COLO668 (cell line): Measurements from ENCODE around the gene U2SURP.

Source experiments
- DNase-seq: peaks from one replicate; lab custom pipeline; 2025; ENCODE audit not compliant: unreplicated experiment; lab: John Stamatoyannopoulos, UW

Gene U2SURP

GRCh38 chr3:143099210-143099609 lies 97.8 kb downstream of the U2SURP start:
- no peak for DNase-seq

DNA sequence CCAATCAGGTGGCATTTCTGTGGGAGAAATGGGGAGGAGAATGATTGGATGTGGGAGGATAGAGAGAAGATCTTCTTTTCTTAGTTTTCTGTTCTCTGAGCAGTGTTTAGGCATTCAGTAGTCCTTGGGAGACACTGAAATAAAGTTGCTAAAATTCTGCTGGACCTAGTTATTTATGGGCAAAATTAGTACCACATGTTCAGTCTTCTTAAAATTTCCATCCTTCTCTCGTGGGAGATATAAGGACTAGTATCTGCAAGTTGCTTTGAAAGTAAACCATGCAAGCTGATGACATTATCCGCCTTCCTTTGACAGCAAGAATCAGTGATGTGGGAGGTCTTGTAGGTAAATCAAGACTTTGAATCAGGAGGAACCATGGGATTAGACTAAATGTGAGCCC lies 98.3 kb downstream of the U2SURP start:
- DNase-seq, result no peak

- no peak for DNase-seq
Observed at GRCh38 chr3:143100451-143100850, 99.1 kb downstream of the U2SURP start.

GRCh38 chr3:143101792-143102381 lies 100.5 kb downstream of the U2SURP start:
- DNase-seq, result no peak

- DNase-seq, result no peak
Observed at GRCh38 chr3:143103652-143104051, 102.3 kb downstream of the U2SURP start.

DNA sequence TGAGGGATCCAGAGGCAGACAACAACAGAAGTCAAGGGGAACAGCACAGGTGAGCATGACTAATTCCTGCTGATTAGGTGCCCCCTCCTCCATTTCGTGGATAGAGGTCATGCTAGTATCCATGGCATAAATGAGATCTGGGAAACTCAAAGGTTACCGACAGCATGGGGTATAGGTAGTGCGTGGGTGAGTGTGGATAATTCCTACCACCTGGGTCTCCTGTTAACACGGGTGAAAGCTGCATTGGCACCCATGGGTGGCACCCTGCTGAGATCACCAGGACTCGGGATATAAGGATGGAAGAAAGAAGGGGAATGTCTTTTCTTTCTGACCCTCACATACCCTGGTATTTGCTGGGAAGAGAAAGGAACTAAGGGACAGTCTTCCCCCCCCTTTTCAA lies 103.8 kb downstream of the U2SURP start:
- no peak for DNase-seq

DNA sequence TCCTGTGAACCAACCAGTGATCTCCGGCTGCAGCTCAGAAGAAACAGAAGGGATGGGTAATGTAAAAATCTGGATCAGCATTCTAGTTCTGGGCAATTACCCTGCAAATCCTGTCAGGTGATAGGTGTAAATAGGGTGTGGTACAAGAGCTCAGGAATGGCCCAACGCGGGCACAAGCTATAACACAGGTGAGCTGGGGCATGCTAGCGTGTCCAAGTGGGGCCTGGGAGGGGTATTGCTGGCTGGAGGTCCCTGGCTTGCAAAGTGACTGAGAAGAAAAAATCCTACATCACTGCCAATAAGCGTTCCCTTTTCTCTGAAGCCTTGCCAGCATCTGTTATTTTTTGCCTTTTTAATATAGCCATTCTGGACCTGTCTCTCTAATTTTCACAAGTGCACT lies 108.5 kb downstream of the U2SURP start:
- DNase-seq, result no peak
